ENCODE results near the gene LSM10.
A peak's percentile ranks its signal among the peaks of the same experiment; 100 is the strongest.

Gene LSM10

DNA sequence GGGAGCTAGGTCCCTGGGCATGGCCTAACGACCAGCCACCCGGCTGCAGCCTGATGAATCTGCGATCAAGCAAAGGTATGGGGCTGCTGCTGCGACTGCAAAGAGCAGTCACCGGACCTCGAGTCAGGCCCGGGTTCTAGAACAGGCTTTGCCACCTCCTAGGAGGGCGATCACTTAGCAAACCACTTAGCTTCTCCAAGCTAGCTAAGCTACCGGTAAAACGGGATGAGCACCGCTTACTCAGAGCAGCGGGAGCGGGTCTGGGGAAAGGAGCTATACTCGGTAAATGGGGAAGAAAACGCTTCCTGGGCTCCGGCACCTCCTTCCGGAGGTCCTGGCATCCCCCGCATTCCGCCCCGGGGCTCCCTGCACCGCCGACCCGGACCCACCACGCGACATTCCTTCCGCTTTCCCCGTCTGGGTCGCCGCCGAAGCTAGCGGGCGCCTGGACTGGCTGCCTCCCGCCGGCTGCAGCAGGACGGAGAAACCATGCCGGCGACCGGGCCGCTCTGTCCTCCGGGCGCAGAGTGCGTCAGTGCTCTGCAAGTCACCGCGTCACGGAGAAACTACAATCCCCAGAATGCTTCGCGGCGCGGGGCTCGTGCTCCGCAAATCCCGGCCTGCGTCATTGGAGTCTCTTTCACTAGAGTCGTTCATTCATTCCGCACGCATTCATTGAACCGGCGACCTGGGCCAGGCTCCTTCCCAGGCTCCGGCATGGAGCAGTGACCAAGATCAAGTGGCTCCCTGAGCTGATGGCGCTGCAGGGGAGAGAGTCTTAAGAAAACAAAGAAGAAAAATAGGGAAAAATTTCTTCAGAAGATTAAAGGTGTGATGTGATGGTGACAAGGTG lies at the start of gene LSM10:
LSM10 (minus strand) TSS at position 531 of the 853 bp plus-strand sequence. CDS start 3,779 bp downstream, outside the sequence.
- DNase-seq: peak; percentile 95

DNA sequence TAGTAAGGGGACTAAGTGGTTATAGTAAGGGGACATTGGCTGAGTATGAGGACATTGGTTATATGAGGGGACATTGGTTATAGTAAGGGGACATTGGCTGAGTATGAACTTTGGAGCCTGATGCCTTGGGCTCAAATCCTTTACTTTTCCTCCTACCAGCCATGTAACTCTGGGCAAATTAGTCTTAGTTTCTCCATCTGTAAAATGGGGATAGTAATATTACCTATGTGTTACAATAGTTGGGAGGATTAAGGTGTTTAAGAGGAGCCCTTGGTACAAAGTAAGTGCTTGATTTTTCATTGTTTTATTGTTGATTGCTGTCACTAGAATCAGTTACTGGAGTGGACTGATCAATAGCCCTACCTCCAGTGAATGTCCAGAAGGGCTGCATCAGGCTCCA lies 49.7 kb upstream of the LSM10 start:
- DNase-seq: no peak

DNA sequence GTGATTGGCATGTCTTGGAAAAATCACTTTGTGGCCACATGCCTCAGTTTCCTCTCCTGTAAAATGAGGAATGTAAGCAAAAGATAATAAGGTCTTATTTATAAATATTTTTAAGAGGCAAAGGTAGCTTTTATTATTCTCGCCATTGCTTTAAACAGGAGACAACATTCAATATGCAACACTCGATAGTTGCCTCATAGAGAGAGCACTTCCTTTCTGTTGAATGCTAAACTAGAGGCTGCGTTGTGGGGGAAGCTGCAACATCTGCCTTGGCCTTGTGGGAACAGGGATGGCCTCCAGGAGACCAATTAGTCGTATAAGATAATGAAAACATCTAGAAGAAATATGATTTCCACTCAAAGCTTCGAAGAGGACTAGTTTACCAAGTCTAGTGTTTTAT lies 49.0 kb upstream of the LSM10 start:
- no peak for DNase-seq

DNA sequence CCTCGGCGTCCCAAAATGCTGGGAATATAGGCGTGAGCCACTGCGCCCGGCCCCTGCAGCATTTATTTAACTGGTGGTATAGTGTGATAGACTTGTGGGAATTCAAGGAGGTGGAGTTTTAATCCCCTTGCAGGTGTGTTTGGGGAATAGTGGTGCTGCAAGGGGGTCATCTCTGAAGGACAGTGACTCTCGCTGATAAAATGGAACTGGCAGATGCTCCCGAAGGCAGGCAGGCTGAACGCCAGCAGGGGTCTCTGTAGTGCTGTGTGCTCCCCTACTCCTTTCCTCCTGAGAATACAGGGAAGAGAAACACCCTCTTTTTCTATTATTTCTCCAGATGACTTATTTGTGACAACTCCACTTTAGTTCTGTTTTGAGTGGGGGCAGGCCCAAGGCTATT lies 48.6 kb upstream of the LSM10 start:
- DNase-seq: peak; percentile 35

DNA sequence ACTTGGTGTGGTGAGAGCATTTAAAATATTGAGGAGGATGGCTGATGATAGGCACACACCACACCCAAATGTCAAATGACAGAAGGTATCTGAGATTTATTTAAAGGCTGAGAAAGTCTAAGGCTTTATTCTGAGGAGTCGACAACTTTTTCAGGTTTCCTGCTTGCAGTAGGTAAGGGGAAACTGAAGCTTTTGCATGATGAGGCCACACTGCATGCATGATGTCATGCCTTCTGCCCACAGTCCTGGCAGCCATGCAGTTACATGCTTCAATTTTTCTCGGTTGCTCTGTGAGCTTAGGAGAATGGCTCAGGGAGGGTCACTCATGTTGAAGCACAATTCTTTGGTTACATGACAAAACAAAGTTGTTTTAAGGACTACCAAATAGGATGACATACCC lies 45.6 kb upstream of the LSM10 start:
- no peak for DNase-seq

DNA sequence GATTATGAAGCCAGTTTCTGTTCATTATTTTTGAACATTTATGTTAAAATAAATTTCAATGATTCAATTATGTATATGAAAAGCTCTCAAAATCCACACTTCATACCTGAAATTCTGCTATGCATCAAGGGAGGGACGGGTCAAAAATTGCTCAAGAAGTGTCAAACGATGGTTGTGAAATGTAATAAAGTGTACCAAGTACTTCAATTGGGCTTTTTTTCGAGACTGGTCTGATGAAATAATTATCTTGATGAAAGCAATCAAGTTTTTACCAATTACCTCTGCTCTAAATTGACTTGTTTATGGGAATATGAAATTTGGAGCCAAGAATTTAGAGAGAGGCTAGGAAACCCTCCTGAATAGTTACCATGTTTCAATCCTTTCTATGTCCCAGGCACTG lies 44.6 kb upstream of the LSM10 start:
- no peak for DNase-seq

DNA sequence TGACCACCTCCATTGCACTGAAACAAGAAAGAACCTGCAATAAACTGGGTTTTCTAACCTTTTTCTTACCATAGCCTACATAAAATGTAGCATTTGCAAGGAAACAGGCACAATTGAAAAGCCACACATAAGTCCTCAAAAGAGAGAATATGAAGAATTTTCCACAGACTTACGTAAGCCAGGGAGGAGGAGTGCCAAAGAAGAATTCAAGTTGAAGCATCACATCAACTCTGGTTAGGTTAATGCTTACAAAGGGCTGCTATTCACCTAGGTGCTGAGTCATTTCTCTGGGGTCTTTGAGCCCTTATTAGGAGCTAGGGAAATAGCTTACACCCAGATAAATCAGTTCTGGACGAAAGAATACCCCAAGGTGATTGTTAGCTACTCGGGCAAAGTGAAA lies 42.9 kb upstream of the LSM10 start:
- DNase-seq: no peak

DNA sequence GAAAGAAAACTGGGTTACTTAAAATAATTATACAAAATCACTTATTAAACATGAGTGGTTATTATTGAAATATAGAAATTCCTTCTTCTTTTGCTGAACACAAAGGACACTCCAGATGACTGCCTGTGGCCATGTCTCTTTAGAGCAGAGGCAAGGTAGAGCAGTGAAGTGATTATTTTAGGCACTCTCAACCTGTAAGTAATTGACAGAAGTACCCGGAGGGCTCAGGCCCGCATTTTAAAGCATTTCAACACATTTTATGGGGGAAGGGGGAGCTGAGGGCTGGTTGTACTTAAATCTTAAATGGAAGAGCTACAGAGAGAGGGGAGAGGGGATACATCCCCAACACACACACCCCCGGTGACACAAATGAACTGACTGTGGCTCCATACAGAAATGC lies 42.3 kb upstream of the LSM10 start:
- no peak for DNase-seq

DNA sequence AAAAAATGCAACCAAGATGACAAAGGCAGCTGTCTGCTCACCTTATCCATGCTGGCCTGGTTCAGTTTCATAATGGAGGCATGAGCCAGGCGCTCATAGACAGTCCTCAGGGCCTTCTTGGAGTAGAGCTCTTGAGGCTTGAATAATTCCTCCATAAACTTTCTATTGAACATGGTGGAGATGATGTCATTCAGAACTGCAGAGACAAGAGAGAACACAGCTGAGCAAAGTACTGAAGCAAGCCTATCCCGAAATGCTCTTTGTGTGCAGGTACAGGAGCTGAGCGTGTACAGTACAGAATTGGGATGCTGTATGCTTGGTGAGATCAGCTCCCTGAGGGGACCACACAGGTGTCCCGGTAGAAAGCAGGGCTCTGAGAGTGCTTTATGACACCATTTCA lies 41.0 kb upstream of the LSM10 start:
- no peak for DNase-seq

DNA sequence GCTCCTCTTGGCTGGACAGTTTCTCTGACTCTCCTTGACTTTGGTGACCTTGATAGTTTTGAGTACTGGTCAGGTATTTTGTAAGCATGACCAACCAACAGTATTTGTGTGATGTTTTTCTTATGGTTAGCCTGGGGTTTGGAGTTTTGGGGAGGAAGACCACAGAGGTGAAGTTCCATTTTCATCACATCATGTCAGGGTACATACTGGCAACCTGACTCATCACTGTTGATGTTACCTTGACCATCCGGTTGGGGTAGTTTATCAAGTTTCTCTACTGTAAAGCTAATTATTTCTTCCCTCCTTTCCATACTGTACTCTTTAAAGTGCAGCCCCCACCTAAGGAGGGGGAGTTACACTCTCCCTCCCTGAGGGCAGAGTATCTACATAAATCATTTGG lies 39.1 kb upstream of the LSM10 start:
- DNase-seq: no peak

DNA sequence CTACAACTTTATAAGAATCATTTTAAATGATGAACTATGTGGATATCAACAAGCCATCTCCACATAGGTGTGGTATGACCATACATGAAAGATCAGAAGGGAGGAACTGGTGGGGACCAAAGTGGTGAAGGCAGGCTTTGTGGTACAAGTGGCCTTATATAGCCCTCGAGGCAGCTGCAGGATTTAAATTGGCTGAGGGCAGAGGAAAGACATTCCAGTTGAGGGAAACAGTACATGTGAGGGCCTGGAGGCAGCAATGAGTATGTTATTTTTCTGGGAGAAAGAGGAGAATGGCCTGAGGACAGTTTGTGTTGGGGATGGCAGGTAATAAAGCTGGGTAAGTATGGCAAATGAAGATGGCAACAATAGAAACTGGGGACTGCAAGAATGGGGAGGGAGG lies 35.4 kb upstream of the LSM10 start:
- DNase-seq: no peak

DNA sequence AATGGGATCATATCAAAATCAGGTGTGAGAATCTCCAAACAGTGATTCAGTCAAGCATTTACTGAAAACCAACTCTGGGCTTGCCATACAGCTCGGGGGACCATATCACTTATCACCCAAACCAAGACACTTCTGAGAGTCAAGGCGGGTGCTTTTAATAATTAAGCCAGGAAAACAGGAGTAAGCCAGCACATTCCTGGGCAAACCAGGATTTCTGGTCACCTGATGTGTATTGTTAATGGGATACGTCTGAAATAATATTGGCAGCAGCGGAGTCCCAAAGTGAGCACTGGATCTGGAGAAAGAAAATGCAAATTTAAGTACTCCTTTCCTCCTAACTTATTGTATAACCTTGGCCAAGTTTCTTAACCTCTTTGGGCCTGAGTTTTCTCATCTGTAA lies 34.9 kb upstream of the LSM10 start:
- DNase-seq: no peak

DNA sequence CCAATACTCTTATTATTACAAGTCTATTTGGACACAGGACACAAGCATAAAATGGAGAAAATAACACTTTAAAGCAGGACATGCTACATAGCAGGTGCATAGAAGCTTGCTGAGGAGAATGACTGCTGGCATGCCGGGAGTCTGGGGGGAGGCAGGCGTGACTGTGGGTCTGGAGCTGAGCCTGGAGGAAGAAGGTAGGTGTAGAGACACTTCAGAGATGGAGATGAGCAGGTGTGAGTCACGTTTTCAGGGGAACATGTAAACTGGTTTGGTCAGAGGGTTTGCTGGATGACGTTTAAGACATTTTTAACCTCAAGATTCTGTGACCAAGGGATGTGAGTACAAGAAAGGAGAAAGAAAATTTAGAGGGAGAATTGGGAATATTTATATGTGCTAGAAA lies 28.1 kb upstream of the LSM10 start:
- peak; percentile 12 for DNase-seq

DNA sequence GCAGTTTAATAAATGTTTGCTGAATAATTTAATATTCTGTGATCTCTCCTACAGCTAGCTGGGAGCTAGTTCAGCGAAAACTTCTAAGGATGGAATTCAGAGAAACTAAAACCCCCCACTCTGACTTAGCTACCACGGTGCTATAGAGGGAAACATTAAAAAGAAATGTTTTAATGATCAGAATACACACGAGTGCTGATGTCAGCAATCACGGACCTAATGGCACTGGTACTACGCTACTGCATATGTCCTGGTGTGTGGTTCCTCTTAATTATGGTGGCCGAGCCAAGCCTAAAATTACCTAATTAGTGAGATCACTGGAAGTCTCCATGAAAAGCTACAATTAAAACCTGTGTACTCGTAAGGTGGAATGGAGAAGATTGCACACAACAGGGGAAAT lies 23.9 kb upstream of the LSM10 start:
- no peak for DNase-seq

DNA sequence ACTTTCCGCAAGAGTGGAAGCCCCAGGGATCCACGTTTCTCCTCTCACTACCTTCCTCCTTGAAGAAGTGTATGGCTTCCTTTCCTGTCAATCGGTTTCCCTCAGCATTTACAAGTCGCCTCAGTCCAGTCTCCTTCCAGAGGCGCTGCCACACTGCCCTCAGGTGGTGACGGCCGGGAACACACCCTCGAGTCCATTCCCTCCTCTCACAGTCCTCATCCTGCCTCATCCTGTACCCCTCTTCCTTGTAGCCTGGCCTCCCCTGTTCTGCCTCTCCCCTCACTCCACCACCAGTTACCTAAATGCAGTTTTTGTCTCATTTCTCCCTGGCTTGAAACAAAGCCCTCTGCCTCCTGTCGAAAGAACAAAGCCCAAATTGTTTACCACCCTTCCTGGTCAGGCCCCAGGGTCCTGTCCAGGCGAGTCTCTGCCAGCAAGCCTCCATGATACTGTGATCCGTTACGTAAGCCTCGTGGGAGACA lies 23.2 kb upstream of the LSM10 start:
- peak; percentile 96 for DNase-seq

DNA sequence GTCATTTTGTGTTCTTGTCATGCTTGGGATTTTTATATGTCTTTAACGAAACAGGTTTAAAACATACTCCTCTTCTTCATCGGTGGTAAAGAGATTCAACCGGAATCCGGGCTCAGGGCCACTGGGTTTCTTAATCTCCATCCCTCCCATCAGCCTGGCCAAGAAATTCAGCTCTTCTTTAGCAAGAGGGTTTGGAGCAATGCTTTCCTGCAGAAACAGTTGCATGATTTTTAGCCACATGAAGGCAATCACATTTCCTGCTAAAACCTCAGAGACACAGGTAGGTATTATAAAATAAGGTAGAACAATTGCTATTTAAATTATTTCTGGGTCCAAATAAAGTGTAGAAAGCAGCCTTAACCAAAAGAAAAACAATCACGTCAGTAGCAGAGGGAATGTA lies 22.7 kb upstream of the LSM10 start:
- no peak for DNase-seq

DNA sequence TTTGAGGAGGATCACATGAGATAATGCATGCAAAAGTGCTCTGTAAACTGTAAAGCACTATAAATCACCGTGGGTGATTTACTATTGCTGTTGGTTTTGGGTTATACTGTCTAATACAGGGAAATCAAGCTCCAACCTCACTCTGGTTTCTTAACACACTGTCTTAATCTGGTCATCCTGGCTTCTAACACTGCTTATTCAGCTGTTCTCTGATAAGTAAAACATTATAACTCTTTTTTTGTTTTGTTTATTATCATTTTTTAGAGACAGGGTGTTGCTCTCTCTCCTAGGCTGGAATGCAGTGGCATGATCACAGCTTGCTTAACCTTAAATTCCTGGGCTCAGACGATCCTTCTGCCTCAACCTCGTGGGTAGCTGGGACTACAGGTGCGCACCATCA lies 21.9 kb upstream of the LSM10 start:
- no peak for DNase-seq

DNA sequence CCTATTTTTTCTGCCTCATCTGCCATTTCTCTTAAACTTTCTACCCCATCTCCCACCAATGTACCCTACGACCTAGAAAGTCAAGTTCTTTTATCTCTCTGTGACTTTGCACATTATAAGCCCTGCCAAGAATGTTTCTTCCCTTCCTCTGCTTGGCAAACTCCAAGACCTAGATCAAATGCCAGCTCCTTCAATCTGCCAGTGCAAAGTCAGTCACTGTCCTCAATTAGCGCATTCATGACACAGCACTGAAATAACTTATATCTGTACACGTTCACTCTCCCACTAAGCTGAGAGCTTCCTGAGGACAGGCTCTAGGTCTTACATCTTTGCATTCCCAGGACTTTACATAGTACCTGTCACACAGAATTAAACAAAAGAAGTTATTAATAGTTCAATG lies 21.4 kb upstream of the LSM10 start:
- no peak for DNase-seq

DNA sequence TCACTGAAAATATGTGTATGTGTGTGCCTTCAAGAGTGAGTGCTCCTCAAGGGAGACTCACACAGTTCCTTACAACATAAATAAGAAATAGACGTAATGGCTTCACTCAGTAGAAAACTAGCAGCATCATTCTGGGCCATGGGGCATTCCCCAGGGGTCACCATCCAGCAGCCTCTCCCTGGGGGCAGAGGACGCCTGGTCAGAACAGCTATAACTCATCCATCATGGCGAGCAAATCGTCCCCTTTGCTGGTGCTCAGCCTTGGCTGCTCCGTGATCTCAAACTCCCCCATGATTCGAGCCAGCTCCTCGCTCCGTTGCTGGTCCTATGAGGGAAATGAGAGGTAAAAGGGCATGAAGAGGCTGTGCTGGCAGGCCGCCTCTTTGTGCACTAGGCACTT lies 20.2 kb upstream of the LSM10 start:
- DNase-seq: no peak

DNA sequence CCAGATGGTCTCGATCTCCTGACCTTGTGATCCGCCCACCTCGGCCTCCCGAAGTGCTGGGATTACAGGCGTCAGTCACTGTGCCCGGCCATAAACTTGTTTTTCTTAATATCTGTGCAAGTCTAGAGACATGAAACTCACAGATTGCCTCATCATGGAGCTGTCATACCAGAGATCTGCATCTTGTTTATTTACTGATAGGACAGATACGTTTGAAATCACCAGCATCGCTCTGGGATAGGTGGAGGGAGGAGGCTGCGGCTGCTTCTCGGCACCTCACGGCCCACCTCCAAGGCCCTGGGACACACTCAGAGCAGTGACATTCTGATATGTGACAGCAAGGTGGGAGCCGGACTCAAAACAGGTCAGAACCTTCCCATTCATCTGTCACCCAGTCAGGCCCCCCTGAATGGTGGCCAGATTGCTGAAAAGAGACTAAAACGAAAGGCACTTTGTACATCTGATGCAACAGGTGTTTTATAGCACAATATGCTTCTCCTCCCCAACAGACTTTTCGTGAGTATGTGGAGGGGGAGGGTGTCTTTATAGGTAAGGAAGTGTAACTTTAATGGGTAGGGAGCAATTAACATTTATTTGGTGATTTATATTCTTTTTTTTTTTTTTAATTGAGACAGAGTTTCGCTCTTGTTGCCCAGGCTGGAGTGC lies 18.1 kb upstream of the LSM10 start:
- no peak for DNase-seq

DNA sequence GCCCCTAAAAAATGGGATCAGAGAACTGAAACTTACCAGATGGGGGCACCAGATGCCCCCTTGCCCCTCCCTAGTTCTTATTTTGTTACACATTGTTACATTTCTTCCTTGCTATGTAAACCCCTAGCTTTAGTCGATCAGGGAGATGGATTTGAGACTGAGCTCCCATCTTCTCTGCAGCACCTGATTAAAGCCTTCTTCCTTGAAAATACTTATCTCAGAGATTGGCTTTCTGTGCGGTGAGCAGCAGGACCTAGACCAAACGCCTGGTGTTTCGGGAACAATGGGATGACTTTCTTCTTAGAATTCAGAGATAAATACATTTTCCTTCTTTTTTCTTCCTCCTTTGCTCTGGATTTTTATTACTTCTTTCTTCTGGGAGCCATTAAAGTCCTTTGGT lies 16.7 kb upstream of the LSM10 start:
- DNase-seq: no peak

DNA sequence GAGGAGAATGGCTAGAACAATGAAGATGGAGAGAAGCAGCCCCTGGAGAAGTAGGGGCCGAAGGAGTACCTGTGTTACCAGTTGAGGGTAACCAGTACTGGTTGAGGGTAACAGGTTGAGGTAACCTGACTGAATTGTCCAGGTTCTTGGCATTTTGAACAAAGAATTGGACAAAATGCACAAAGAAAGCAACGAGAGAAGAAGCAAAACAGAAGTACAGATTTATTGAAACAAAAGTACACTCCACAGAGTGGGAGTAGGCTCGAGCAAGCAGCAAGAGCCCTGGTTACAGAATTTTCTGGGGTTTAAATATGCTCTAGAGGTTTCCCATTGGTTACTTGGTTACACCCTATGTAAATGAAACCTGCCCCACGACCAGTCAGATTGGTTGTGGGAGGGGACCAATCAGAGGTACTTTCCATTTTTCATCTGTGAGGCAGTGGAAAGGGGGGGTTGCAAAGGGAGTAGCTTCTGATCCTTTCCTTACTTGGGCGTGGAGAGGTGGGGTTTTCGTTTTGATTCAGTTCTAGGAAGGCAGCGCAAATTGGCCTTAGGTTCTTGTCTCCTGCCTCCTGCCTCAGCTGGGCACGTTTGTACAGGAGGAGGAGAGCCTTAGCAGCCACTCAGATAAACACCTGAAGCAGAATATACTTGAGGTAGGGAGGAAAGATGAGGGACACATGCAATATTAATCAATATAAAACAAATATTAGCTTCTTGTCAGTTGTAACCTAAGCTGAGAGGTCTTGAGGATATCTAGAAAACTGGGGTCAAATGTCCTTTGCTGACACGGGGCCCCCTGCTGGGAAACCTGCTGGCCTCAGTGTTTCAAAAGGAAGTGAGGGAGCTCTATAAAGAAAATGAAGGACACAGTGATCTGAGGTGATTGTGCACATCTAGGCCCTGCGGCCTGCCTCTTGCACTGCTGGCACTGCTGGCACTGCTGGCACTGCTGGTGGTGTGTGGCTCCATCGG lies 14.3 kb upstream of the LSM10 start:
- DNase-seq: peak; percentile 70

DNA sequence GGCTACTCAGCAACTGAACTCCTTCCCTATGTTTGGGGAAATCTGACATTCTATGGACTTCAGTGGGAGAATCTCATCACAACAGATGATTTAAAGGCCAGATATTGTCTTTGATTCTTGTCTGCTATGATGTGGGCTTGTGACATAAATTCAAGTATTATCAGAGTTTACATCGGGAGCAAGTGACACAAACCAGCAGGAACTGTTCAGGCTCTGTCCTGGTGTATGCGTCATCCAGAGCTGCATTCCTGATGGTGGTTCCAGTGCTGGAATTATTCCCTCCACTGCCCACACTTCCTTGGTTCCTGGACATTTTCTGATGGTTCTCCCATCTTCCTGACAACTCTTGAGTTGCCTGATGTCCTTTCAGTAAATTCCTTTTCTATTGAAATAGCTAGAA lies 10.8 kb upstream of the LSM10 start:
- no peak for DNase-seq
